HG02885 (cell line): ENCODE results near the gene SPOP.
"Not testable (repeated sequence)": the region's sequence is repeated elsewhere in the genome, so short reads cannot be mapped to it uniquely, and the experiment has no call there.

Experiments used
- ATAC-seq: cut with Tn5 transposase; IDR thresholded peaks from one replicate; pipeline ENCODE4 v1.9.1; 2021; ENCODE audit warnings: mild to moderate bottlenecking; ENCODE audit not compliant: unreplicated experiment, poor library complexity

The SPOP gene

GRCh38 chr17:49677933-49678847 lies at the start of gene SPOP:
SPOP (minus strand) TSS chr17:49678097; CDS start chr17:49622810, 55,287 bp downstream.
- peak; percentile 86 for ATAC-seq

GRCh38 chr17:49727380-49727779 lies 49.5 kb upstream of the SPOP start:
- ATAC-seq = no peak

GRCh38 chr17:49725452-49726130 lies 47.7 kb upstream of the SPOP start:
- no peak for ATAC-seq

GRCh38 chr17:49724552-49724951 lies 46.7 kb upstream of the SPOP start:
- ATAC-seq = not testable (repeated sequence)

- ATAC-seq = no peak
Measured at GRCh38 chr17:49723423-49723822, 45.5 kb upstream of the SPOP start.

GRCh38 chr17:49722066-49722465 lies 44.2 kb upstream of the SPOP start:
- ATAC-seq = no peak

- no peak for ATAC-seq
Measured at GRCh38 chr17:49717371-49717861, 39.5 kb upstream of the SPOP start.

GRCh38 chr17:49716668-49717364 lies 38.9 kb upstream of the SPOP start:
- no peak for ATAC-seq

GRCh38 chr17:49715717-49716279 lies 37.9 kb upstream of the SPOP start:
- ATAC-seq = no peak

- no peak for ATAC-seq
Measured at GRCh38 chr17:49715216-49715615, 37.3 kb upstream of the SPOP start.

- no peak for ATAC-seq
Measured at GRCh38 chr17:49708515-49709183, 30.8 kb upstream of the SPOP start.

- ATAC-seq = peak; percentile 94
Measured at GRCh38 chr17:49707608-49708514, 30.0 kb upstream of the SPOP start, which contains the start of gene SLC35B1. SLC35B1 (minus strand) TSS chr17:49707964; CDS start chr17:49707833, 131 bp downstream.

- ATAC-seq = no peak
Measured at GRCh38 chr17:49707246-49707607, 29.3 kb upstream of the SPOP start.

GRCh38 chr17:49705254-49705653 lies 27.4 kb upstream of the SPOP start:
- no peak for ATAC-seq

GRCh38 chr17:49703557-49704277 lies 25.8 kb upstream of the SPOP start:
- no peak for ATAC-seq

- ATAC-seq = no peak
Measured at GRCh38 chr17:49700960-49701359, 23.1 kb upstream of the SPOP start.

GRCh38 chr17:49699966-49700575 lies 22.2 kb upstream of the SPOP start:
- no peak for ATAC-seq

- ATAC-seq = no peak
Measured at GRCh38 chr17:49698005-49698404, 20.1 kb upstream of the SPOP start.
